ENCODE data around the gene DIP2A.

Gene DIP2A

GRCh38 chr21:46475296-46475695 lies 16.6 kb downstream of the DIP2A start:
- TF ChIP-seq ZFX (IDR thresholded peaks at IDR 0.05) (no peak), CTCF (conservative IDR thresholded peaks at IDR 0.05) (no peak)
- no peak overlapping the region for H3K27ac ChIP-seq

- no peak for TF ChIP-seq ZFX (IDR thresholded peaks at IDR 0.05)
- no peak for TF ChIP-seq CTCF (conservative IDR thresholded peaks at IDR 0.05)
- H3K27ac ChIP-seq: no peak overlapping the region
Observed at GRCh38 chr21:46477765-46478164, 19.1 kb downstream of the DIP2A start.

- TF ChIP-seq ZFX (IDR thresholded peaks at IDR 0.05) (no peak), CTCF (conservative IDR thresholded peaks at IDR 0.05) (no peak)
- no peak overlapping the region for H3K27ac ChIP-seq
Observed at GRCh38 chr21:46478910-46479309, 20.2 kb downstream of the DIP2A start.

GRCh38 chr21:46480466-46480865 lies 21.8 kb downstream of the DIP2A start:
- TF ChIP-seq ZFX (IDR thresholded peaks at IDR 0.05): no peak
- TF ChIP-seq CTCF (conservative IDR thresholded peaks at IDR 0.05): no peak
- no peak overlapping the region for H3K27ac ChIP-seq

- no peak overlapping the region for H3K27ac ChIP-seq
- TF ChIP-seq ZFX (IDR thresholded peaks at IDR 0.05) (no peak), CTCF (conservative IDR thresholded peaks at IDR 0.05) (no peak)
Observed at GRCh38 chr21:46482225-46482845, 23.6 kb downstream of the DIP2A start.

GRCh38 chr21:46482846-46483231 lies 24.1 kb downstream of the DIP2A start:
- no peak overlapping the region; the same call in 1 of the 2 replicates for H3K27ac ChIP-seq
- TF ChIP-seq ZFX (IDR thresholded peaks at IDR 0.05): no peak

- H3K27ac ChIP-seq: no peak overlapping the region; the same call in 1 of the 2 replicates
- TF ChIP-seq CTCF (conservative IDR thresholded peaks at IDR 0.05): no peak
- TF ChIP-seq ZFX (IDR thresholded peaks at IDR 0.05): no peak
Observed at GRCh38 chr21:46483300-46484295, 24.9 kb downstream of the DIP2A start.

All from C4-2B (cell line).